IPS-18c (cell line): ENCODE measurements around the gene LRRK1.

Source experiments
- H3K4me3 ChIP-seq: 2 replicates; pipeline ENCODE4 v1.7.0; 2013; ENCODE audit warnings: low read depth, mild to moderate bottlenecking, low read length, moderate library complexity; ENCODE audit not compliant: insufficient read depth
- H3K9me3 ChIP-seq: one replicate; pipeline ENCODE4 v1.6.1; 2013; ENCODE audit warnings: mild to moderate bottlenecking, low read length, moderate library complexity; ENCODE audit not compliant: control insufficient read depth, insufficient read depth

The LRRK1 gene

DNA sequence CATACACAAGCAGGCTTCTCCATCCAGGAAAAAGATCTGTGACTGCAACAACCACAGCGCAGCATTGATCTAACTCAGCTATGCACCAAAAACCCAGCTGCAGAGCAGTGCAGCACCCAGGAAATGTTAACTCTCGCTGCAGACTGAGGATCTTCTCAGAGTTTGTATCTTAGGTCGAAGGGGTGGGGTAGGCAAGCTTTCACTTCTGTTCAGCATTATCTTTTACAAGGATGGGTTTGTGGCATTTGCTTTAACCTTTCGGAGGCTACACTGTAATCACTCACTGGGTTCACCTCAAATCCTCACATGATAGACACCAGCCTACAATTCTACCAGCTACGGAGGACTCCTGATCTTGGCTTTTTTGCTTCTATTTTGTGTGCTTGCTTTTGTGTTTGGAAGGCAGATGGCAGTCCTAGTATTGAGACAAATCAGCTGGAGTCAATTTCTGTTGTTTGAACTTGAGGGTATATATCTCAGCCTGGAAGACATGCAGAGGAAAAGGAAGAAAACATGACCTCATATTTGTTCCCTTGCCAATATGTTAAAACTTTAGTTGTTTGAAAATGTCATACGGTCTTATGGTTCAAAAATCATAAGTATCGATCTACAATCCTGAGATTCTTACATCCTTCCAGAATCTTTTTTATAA is 25.2 kb downstream of the LRRK1 start:
- Histone ChIP-seq H3K9me3 (no peaks in the 10 kb centered on the region), H3K4me3 (no peak overlapping the region)

DNA sequence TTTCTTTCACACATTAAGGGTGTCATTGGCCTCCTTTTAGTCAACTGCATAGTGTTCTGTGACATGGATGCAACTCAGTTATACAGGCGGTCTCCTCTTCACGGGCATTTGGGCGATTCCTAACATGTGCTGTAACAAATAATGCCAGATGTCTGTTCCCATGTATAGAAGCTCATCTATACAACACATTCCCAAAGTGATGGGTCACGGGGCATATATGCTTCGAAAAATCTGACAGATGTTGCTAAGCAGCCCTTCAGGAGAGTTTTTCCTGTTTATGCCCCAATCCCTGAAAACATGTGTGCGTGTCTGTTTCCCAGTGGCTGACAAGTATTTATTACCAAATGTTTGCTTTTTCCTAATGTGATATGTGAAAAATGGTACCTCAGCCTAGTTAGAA is 25.8 kb downstream of the LRRK1 start:
- Histone ChIP-seq H3K9me3 (no peaks in the 10 kb centered on the region), H3K4me3 (no peak overlapping the region)

- Histone ChIP-seq H3K4me3 (no peak overlapping the region), H3K9me3 (no peaks in the 10 kb centered on the region)
Observed at GRCh38 chr15:100947760-100948429, 28.7 kb downstream of the LRRK1 start.

- H3K4me3 ChIP-seq: no peak overlapping the region
Observed at GRCh38 chr15:100948430-100948762, 29.2 kb downstream of the LRRK1 start.

GRCh38 chr15:100949691-100950090 is 30.5 kb downstream of the LRRK1 start:
- Histone ChIP-seq H3K9me3 (no peaks in the 10 kb centered on the region), H3K4me3 (no peak overlapping the region)

More at GRCh38 chr15:100948430-100948762, 29.2 kb downstream of the LRRK1 start:
- no peaks in the 10 kb centered on the region for H3K9me3 ChIP-seq

GRCh38 chr15:100951965-100952364 is 32.8 kb downstream of the LRRK1 start:
- H3K4me3 ChIP-seq: no peak overlapping the region
- no peaks in the 10 kb centered on the region for H3K9me3 ChIP-seq

GRCh38 chr15:100952566-100952965 is 33.4 kb downstream of the LRRK1 start:
- H3K9me3 ChIP-seq: no peaks in the 10 kb centered on the region
- H3K4me3 ChIP-seq: no peak overlapping the region

DNA sequence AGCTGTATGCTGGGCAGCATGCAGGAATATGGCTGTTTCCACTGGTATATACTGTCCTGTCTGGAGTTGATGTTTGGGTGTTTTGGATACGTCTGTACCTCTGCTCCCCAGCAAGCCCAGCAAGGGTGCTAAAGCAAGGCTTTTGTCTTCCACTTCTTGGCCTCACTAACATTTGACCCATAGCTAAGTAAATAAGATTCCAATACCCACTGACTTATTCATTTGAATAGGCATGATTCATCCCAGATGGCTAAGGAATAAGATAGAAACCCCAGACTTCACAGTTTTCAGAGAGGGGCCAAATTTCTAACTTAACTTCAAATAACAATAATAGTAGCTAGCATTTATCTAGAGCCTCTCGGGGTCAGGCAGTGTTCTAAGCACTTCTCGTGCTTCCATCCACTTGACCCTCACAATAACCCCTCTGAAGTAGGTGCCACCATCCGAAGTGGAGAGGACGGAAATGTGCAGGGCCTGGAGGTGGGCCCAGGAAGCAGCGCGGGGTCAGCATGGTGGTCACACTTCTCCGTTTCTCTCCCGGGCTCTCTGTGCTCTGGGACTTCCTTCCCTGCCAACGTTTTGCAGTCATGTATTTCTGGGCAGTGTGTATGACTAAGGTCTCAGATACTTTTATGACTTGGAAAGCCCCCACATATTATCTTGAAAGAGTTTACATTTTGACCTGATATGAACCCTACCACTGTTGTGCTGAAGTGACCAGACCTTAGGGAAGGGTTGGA is 39.3 kb downstream of the LRRK1 start:
- Histone ChIP-seq H3K4me3 (no peak overlapping the region), H3K9me3 (no peaks in the 10 kb centered on the region)

GRCh38 chr15:100959066-100960050 is 40.2 kb downstream of the LRRK1 start:
- H3K9me3 ChIP-seq: no peaks in the 10 kb centered on the region
- H3K4me3 ChIP-seq: no peak overlapping the region

- Histone ChIP-seq H3K9me3 (no peaks in the 10 kb centered on the region), H3K4me3 (no peak overlapping the region)
Observed at GRCh38 chr15:100966997-100967396, 47.8 kb downstream of the LRRK1 start.

DNA sequence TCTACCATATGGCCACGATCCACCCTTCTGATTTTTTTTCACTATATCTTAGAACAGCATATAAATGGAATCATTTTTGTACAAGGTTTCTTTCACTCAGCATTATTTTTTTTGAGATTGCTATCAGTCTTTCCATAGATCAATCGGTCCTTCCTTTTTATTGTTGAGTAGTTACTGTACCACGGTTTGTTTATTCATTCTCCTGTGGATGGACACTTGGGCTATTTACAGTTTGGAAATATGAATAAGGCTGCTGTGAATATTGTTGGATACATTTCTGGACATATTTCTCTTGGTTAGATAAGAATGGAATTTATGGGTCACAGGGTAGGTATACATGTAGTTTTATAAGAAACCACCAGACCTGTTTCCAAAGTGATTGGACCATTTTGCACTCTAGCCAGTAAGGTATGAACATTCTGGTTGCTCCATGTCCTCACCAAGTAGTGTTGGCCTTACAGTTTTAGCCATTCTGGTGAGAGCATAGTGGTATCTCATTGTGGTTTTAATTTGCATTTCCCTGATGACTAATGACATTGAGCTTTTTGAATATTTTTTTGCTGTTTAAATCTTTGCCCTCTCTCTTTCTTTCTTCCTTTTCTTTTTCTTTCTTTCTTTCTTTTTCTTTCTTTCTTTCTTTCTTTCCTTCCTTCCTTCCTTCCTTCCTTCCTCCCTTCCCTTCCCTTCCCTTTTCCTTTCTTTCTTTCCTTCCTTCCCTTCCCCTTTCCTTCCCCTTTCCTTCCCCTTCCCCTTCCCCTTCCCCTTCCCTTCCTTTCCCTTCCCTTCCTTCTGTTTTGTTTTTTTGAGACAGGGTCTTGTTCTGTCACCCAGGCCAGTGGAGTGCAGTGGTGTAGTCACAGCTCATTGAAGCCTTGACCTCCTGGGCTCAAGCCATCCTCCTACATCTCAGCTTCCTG is 49.2 kb downstream of the LRRK1 start:
- no peaks in the 10 kb centered on the region for H3K9me3 ChIP-seq

DNA sequence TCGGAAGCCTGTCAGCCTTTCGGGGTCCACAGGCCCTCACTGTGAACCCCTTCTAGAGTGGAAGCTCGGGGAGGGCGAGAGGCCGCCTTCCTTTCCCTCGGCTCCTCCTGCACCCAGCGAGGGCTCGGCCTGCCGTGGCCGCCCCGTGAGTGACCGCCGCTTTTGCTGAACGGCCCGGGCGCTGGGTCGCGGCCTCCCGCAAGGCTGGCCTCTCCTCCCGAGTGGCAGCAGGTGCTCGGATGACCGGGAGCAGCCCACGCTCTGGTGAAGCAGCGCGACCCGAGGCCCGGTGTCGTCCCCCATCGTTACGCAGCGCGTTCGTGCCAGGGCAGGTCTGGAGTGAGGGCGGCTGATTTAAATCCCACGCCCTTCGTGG is 53.8 kb downstream of the LRRK1 start:
- H3K4me3 ChIP-seq: peak overlapping the region; percentile 53
- no peaks in the 10 kb centered on the region for H3K9me3 ChIP-seq

More for the DNA sequence above, 49.2 kb downstream of the LRRK1 start:
- H3K4me3 ChIP-seq: no peak overlapping the region

- Histone ChIP-seq H3K4me3 (peak overlapping the region; percentile 53), H3K9me3 (no peaks in the 10 kb centered on the region)
Observed at GRCh38 chr15:100973351-100974111, 54.4 kb downstream of the LRRK1 start.

DNA sequence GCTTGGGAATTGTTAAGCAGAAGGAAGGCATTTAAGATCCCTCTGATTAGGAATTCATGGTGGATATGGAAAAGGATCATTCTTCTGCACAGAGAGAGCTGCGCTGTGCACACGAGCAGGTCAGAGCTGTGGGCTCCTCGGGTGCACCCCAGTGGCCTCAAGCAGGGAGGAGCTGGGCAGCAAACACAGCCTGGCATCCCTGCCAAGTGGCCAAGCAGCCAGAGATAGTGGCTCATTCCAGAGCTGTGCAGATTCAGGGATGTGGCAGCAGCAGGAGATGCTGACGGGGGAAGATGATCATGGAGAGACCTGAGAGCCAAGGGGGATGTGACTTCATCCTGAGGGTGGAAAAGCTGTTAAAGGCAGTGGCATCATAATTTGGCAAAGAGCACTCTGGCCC is 55.9 kb downstream of the LRRK1 start:
- H3K4me3 ChIP-seq: no peak overlapping the region
- H3K9me3 ChIP-seq: no peaks in the 10 kb centered on the region

DNA sequence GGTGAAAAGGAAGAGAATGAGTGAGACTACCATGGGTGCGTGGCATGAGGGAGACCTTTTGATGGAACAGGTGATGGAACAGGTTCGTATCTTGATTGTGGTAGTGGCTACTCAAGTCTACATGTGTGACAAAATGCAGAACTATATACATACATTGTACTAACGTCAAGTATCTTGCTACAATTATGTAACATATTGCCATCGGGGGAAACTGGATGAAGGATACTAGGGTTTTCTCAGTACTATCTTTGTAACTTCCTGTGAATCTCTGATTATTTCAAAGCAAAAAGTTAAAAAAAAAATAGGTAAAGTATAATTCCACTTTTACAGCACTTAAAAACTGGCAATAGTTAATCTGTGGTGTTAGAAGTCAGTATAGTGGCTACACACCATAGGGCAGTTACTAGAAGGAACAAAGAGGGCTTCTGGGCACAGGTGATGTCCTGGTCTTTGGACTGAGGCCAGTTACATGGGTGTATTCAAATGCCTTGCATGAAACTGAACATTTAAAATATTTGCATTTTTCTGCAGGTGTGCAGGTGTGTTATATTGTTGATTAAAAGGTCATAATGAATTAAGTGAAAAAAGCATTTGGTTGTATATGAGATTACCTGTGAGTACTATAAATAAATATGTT is 61.4 kb downstream of the LRRK1 start:
- H3K9me3 ChIP-seq: no peaks in the 10 kb centered on the region

More for the DNA sequence above, 61.4 kb downstream of the LRRK1 start:
- no peak overlapping the region for H3K4me3 ChIP-seq
